ENCODE measurements around the gene SORBS1.

SORBS1 gene

DNA sequence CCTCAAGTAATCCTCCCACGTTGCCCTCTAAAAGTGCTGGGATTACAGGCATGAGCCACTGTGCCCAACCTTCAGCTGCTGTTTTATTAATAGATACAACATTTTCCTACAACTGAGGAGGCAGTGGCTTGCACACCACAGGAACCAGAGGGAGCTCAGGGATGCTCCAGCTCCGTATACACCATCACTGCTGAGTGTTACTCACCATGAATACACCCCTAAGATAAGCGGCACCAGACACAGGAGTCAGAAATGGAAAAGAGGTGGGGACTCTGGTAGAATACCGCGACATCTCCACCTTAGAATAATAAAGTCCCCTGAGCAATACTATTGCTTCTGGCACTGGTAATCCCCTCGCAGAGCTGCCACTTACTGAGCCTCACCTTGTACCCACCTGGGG lies 201.7 kb downstream of the SORBS1 start:
- ATAC-seq, result no peak
- TF ChIP-seq ARNTL (CRISPR knock-in tag; IDR thresholded peaks at IDR 0.05; ENCODE audit: borderline replicate concordance, low read depth) (no peak), PPARA (CRISPR knock-in tag; IDR thresholded peaks at IDR 0.05; ENCODE audit: borderline replicate concordance) (no peak), ZFP30 (CRISPR knock-in tag; IDR thresholded peaks at IDR 0.05) (no peak), BACH2 (CRISPR knock-in tag; IDR thresholded peaks at IDR 0.05; ENCODE audit: borderline replicate concordance) (no peak), PATZ1 (CRISPR knock-in tag; IDR thresholded peaks at IDR 0.05; ENCODE audit: borderline replicate concordance) (no peak), ZNF8 (CRISPR knock-in tag; IDR thresholded peaks at IDR 0.05) (no peak), GLIS3 (CRISPR knock-in tag; IDR thresholded peaks at IDR 0.05) (no peak), POU6F1 (CRISPR knock-in tag; IDR thresholded peaks at IDR 0.05; ENCODE audit: borderline replicate concordance, low read depth) (no peak), OSR1 (CRISPR knock-in tag; IDR thresholded peaks at IDR 0.05) (no peak), ZNF565 (CRISPR knock-in tag; conservative IDR thresholded peaks at IDR 0.05; ENCODE audit: low read depth) (no peak)

GRCh38 chr10:95356190-95356955 lies 204.8 kb downstream of the SORBS1 start:
- ATAC-seq, result no peak
- no peak for TF ChIP-seq ZC3H10 (CRISPR knock-in tag; IDR thresholded peaks at IDR 0.05)
- TF ChIP-seq PATZ1 (CRISPR knock-in tag; IDR thresholded peaks at IDR 0.05; ENCODE audit: borderline replicate concordance), result no peak
- no peak for TF ChIP-seq PPARA (CRISPR knock-in tag; IDR thresholded peaks at IDR 0.05; ENCODE audit: borderline replicate concordance)
- TF ChIP-seq SNAI2 (CRISPR knock-in tag; IDR thresholded peaks at IDR 0.05), result no peak
- no peak for TF ChIP-seq ARNTL (CRISPR knock-in tag; IDR thresholded peaks at IDR 0.05; ENCODE audit: borderline replicate concordance, low read depth)
- TF ChIP-seq RARB (CRISPR knock-in tag; IDR thresholded peaks at IDR 0.05), result no peak
- TF ChIP-seq ZNF70 (CRISPR knock-in tag; IDR thresholded peaks at IDR 0.05), result no peak
- no peak for TF ChIP-seq CSDC2 (CRISPR knock-in tag; IDR thresholded peaks at IDR 0.05)
- TF ChIP-seq ZNF8 (CRISPR knock-in tag; IDR thresholded peaks at IDR 0.05), result no peak
- no peak for TF ChIP-seq ZFP30 (CRISPR knock-in tag; IDR thresholded peaks at IDR 0.05)
- no peak for TF ChIP-seq ZFP3 (CRISPR knock-in tag; IDR thresholded peaks at IDR 0.05)
- TF ChIP-seq BACH2 (CRISPR knock-in tag; IDR thresholded peaks at IDR 0.05; ENCODE audit: borderline replicate concordance), result no peak
- no peak for TF ChIP-seq TSHZ2 (CRISPR knock-in tag; IDR thresholded peaks at IDR 0.05)
- TF ChIP-seq CREB5 (CRISPR knock-in tag; IDR thresholded peaks at IDR 0.05; ENCODE audit: low read depth), result no peak
- TF ChIP-seq TCF4 (CRISPR knock-in tag; IDR thresholded peaks at IDR 0.05; ENCODE audit: borderline replicate concordance), result no peak
- TF ChIP-seq, protein P1, sequence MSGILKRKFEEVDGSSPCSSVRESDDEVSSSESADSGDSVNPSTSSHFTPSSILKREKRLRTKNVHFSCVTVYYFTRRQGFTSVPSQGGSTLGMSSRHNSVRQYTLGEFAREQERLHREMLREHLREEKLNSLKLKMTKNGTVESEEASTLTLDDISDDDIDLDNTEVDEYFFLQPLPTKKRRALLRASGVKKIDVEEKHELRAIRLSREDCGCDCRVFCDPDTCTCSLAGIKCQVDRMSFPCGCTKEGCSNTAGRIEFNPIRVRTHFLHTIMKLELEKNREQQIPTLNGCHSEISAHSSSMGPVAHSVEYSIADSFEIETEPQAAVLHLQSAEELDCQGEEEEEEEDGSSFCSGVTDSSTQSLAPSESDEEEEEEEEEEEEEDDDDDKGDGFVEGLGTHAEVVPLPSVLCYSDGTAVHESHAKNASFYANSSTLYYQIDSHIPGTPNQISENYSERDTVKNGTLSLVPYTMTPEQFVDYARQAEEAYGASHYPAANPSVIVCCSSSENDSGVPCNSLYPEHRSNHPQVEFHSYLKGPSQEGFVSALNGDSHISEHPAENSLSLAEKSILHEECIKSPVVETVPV (CRISPR knock-in tag; IDR thresholded peaks at IDR 0.05), result no peak

Measured in SK-N-SH treated with all-trans-retinoic acid at 6 μM for 48 hours (cell line).